AG04450 (cell line): ENCODE results near the gene RNFT2. TPM values are rescaled to one million over a fixed set of nuclear protein-coding genes. Genes with fewer than 3 reads are reported as not detected.

Experiments used
- CTCF ChIA-PET: fragments of 300-600, 350-600 bp; formaldehyde crosslinking; extraction: SDS; loops from one replicate; lab custom pipeline; 2022; ENCODE audit warnings: antibody characterized with exemption, inconsistent platforms; lab: Charles Lee
- POLR2A ChIA-PET: fragments of 350-600 bp; formaldehyde crosslinking; extraction: SDS; loops from one replicate; lab custom pipeline; 2021; ENCODE audit warnings: antibody characterized with exemption, inconsistent platforms; lab: Yijun Ruan, JAX
- DNase-seq: peaks from one replicate; pipeline ENCODE4 v3.0.0-alpha.2; 2011; ENCODE audit warnings: low read depth, low spot score
- H3K27ac ChIP-seq: one replicate; pipeline ENCODE4 v1.5.1; 2012; ENCODE audit warnings: low read depth, low read length, control low read depth
- H3K27me3 ChIP-seq: one replicate; pipeline ENCODE4 v1.6.0; 2012; ENCODE audit warnings: low read length; ENCODE audit not compliant: control insufficient read depth, insufficient read depth
- H3K4me3 ChIP-seq: 2 replicates; pipeline ENCODE4 v1.5.1; 2011; ENCODE audit warnings: mild to moderate bottlenecking, low read depth, low read length, control low read depth
- H3K9me3 ChIP-seq: 2 replicates; pipeline ENCODE4 v1.5.1; 2012; ENCODE audit warnings: low read length; ENCODE audit not compliant: control insufficient read depth, insufficient read depth
- polyA plus RNA-seq: library from polyadenylated mRNA; depleted of rRNA; stranded (reverse); fragments of >200 nt; gene quantifications from 2 replicates; pipeline ENCODE4 v1.2.3, GENCODE V29; 2011; rRNA removed
- small RNA-seq: library from RNA; depleted of rRNA; stranded (forward); fragments of <200 nt; gene quantifications from one replicate; pipeline ENCODE3, GENCODE V24; 2012; ENCODE audit warnings: low read depth; ENCODE audit not compliant: insufficient read length
- TF ChIP-seq, protein P1 (sequence below): IDR thresholded peaks from 2 replicates; pipeline ENCODE4 v1.5.1; 2011; ENCODE audit warnings: low read depth, low read length, control low read depth, inconsistent platforms

RNFT2 gene
- polyA plus RNA-seq, 1 experiment, result 2.3 TPM

DNA sequence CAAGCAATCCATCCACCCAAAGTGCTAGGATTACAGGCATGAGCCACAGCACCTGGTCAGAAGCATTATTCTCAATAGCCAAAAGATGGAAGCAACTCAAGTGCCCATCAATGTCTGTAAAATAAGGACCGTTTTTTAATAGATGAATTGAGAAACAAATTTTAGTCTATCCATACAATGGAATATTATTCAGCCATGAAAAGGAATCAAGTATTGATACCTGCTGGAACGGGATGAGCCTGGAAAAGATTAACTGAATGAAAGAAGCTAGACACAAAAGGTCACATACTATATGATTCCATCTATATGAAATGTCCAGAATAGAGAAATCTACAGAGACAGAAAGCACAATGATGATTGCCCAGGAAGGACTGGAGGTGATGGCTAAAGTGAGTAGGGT, 163.5 kb downstream of the RNFT2 start:
- ChIA-PET POLR2A (no interaction called here), CTCF (no interaction called here)
- H3K9me3 ChIP-seq, result no peaks in the 10 kb centered on the region
- TF ChIP-seq, protein P1, sequence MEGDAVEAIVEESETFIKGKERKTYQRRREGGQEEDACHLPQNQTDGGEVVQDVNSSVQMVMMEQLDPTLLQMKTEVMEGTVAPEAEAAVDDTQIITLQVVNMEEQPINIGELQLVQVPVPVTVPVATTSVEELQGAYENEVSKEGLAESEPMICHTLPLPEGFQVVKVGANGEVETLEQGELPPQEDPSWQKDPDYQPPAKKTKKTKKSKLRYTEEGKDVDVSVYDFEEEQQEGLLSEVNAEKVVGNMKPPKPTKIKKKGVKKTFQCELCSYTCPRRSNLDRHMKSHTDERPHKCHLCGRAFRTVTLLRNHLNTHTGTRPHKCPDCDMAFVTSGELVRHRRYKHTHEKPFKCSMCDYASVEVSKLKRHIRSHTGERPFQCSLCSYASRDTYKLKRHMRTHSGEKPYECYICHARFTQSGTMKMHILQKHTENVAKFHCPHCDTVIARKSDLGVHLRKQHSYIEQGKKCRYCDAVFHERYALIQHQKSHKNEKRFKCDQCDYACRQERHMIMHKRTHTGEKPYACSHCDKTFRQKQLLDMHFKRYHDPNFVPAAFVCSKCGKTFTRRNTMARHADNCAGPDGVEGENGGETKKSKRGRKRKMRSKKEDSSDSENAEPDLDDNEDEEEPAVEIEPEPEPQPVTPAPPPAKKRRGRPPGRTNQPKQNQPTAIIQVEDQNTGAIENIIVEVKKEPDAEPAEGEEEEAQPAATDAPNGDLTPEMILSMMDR, result no peak
- DNase-seq, result no peak
- H3K27ac ChIP-seq, result no peak overlapping the region
- H3K4me3 ChIP-seq, result no peak overlapping the region
- peaks cover 4% of the 10 kb centered on the region for H3K27me3 ChIP-seq

Small RNAs within 50 kb of the gene (small RNA-seq; reads per million reads assigned to genes)
- not detected for gene RNU6-558P

Other genes starting within 250 kb of the RNFT2 start
- gene MAP1LC3B2, start 178.9 kb upstream of the RNFT2 start, polyA plus RNA-seq, result 3.1 and 3.8 TPM in 2 replicates
- 15.5 and 16.4 TPM in 2 replicates for gene SPRING1, start 246 bp upstream of the RNFT2 start, polyA plus RNA-seq
- gene HRK, start 143.1 kb downstream of the RNFT2 start, polyA plus RNA-seq, result not detected in 2 replicates
- 23.0 and 24.5 TPM in 2 replicates for gene FBXW8, start 172.6 kb downstream of the RNFT2 start, polyA plus RNA-seq